Muscle of arm (tissue), 14 donors: ENCODE measurements around the gene SLC19A3. TPM values are rescaled to one million over a fixed set of nuclear protein-coding genes. Genes with fewer than 3 reads are reported as not detected.
"Not testable (repeated sequence)": the region's sequence is repeated elsewhere in the genome, so short reads cannot be mapped to it uniquely, and the experiment has no call there.

Source experiments
- DNase-seq: peaks from one replicate; pipeline ENCODE4 v3.0.0-alpha.2; 2013
- long read RNA-seq, 11 donors: transcript quantifications; one replicate each; lab custom pipeline, GENCODE V29; 2026
- polyA plus RNA-seq, 12 donors: library from polyadenylated mRNA; unstranded; fragments of 120-200 nt; gene quantifications; one replicate each; pipeline ENCODE4 v1.2.1, GENCODE V29; 2013; ENCODE audit not compliant: insufficient read length in 12 of 12

Gene SLC19A3
- 10 to 100 TPM in 1 of 12 donors, 1 to 10 TPM in 2, under 1 TPM in 8, not detected in 1; 0.41 to 34.2 (median 0.82) TPM for polyA plus RNA-seq
- long read RNA-seq, donor 1, full-length matches to known transcripts = 8 of 20 reads
- long read RNA-seq, donor 1, partial matches to known transcripts = 12 of 20 reads
- long read RNA-seq, donor 1, other reads (novel, unspliced or antisense) = 0 of 20 reads
- long read RNA-seq, donor 2 = 0 reads
- long read RNA-seq, donor 3 = 0 reads
- long read RNA-seq, donor 4 = 0 reads
- long read RNA-seq, donor 5 = 0 reads
- long read RNA-seq, donor 6 = 0 reads
- long read RNA-seq, donor 7 = 0 reads
- long read RNA-seq, donor 8 = 0 reads
- long read RNA-seq, donor 9 = 0 reads
- long read RNA-seq, donor 10 = 0 reads
- long read RNA-seq, donor 11 = 0 reads

GRCh38 chr2:227717687-227718567 is at the start of gene SLC19A3:
TSS of gene SLC19A3 (minus strand) at chr2:227718028. CDS start at chr2:227702318, 15,710 bp downstream.
- DNase-seq = peak; percentile 95

GRCh38 chr2:227766373-227766883 is 48.6 kb upstream of the SLC19A3 start:
- DNase-seq = peak; percentile 82

- peak; percentile 38 for DNase-seq
Observed at GRCh38 chr2:227765788-227766372, 48.1 kb upstream of the SLC19A3 start.

GRCh38 chr2:227761740-227762476 is 44.1 kb upstream of the SLC19A3 start:
- peak; percentile 41 for DNase-seq

- no peak for DNase-seq
Observed at GRCh38 chr2:227759411-227760118, 41.7 kb upstream of the SLC19A3 start.

- not testable (repeated sequence) for DNase-seq
Observed at GRCh38 chr2:227756261-227756660, 38.4 kb upstream of the SLC19A3 start.

- DNase-seq = no peak
Observed at GRCh38 chr2:227748079-227748478, 30.3 kb upstream of the SLC19A3 start.

GRCh38 chr2:227745594-227745993 is 27.8 kb upstream of the SLC19A3 start, which contains the start of gene SCYGR8:
TSS of gene SCYGR8 (plus strand) at chr2:227745894. CDS start at chr2:227745894, 0 bp downstream.
- no peak for DNase-seq

- DNase-seq = not testable (repeated sequence)
Observed at GRCh38 chr2:227740705-227741104, 22.9 kb upstream of the SLC19A3 start.

- DNase-seq = no peak
Observed at GRCh38 chr2:227739351-227739750, 21.5 kb upstream of the SLC19A3 start.

- no peak for DNase-seq
Observed at GRCh38 chr2:227728035-227728434, 10.2 kb upstream of the SLC19A3 start, which contains the start of gene SCYGR7. TSS of gene SCYGR7 (plus strand) at chr2:227728335. CDS start at chr2:227728335, 0 bp downstream.

- no peak for DNase-seq
Observed at GRCh38 chr2:227724394-227725039, 6.7 kb upstream of the SLC19A3 start, which contains the start of gene SCYGR6. TSS of gene SCYGR6 (minus strand) at chr2:227724757. CDS start at chr2:227724757, 0 bp downstream.

- DNase-seq = not testable (repeated sequence)
Observed at GRCh38 chr2:227722821-227723220, 5.0 kb upstream of the SLC19A3 start.

- no peak for DNase-seq
Observed at GRCh38 chr2:227720680-227721079, 2.9 kb upstream of the SLC19A3 start.

GRCh38 chr2:227719641-227720040 is 1.8 kb upstream of the SLC19A3 start:
- DNase-seq = no peak

- no peak for DNase-seq
Observed at GRCh38 chr2:227716501-227716900, 1.3 kb downstream of the SLC19A3 start.

- no peak for DNase-seq
Observed at GRCh38 chr2:227713291-227713690, 4.5 kb downstream of the SLC19A3 start.

GRCh38 chr2:227710986-227711385 is 6.8 kb downstream of the SLC19A3 start:
- no peak for DNase-seq

- DNase-seq = no peak
Observed at GRCh38 chr2:227707390-227707789, 10.4 kb downstream of the SLC19A3 start.

GRCh38 chr2:227706859-227707258 is 11.0 kb downstream of the SLC19A3 start:
- DNase-seq = no peak
